Measurements from ENCODE around the gene INSRR.

Gene INSRR

GRCh38 chr1:156858959-156859522, at the start of gene INSRR:
Gene INSRR (minus strand): TSS chr1:156859117. CDS start chr1:156858621, 496 bp downstream.
- DNase-seq (ENCODE audit: low read depth): no peak

- DNase-seq (ENCODE audit: low read depth): no peak
Observed at GRCh38 chr1:156908541-156908940, 49.6 kb upstream of the INSRR start.

- no peak for DNase-seq (ENCODE audit: low read depth)
Observed at GRCh38 chr1:156906206-156906906, 47.4 kb upstream of the INSRR start.

GRCh38 chr1:156905651-156906050, 46.7 kb upstream of the INSRR start:
- no peak for DNase-seq (ENCODE audit: low read depth)

GRCh38 chr1:156905176-156905575, 46.3 kb upstream of the INSRR start:
- no peak for DNase-seq (ENCODE audit: low read depth)

- no peak for DNase-seq (ENCODE audit: low read depth)
Observed at GRCh38 chr1:156904187-156904959, 45.5 kb upstream of the INSRR start.

- no peak for DNase-seq (ENCODE audit: low read depth)
Observed at GRCh38 chr1:156903328-156904091, 44.6 kb upstream of the INSRR start.

- DNase-seq (ENCODE audit: low read depth): no peak
Observed at GRCh38 chr1:156901966-156902915, 43.3 kb upstream of the INSRR start.

- DNase-seq (ENCODE audit: low read depth): no peak
Observed at GRCh38 chr1:156901590-156901900, 42.6 kb upstream of the INSRR start.

GRCh38 chr1:156900896-156901589, 42.1 kb upstream of the INSRR start:
- DNase-seq (ENCODE audit: low read depth): no peak

GRCh38 chr1:156899956-156900718, 41.2 kb upstream of the INSRR start:
- DNase-seq (ENCODE audit: low read depth): no peak

GRCh38 chr1:156898971-156899664, 40.2 kb upstream of the INSRR start:
- DNase-seq (ENCODE audit: low read depth): no peak

GRCh38 chr1:156898161-156898566, 39.2 kb upstream of the INSRR start:
- no peak for DNase-seq (ENCODE audit: low read depth)

- no peak for DNase-seq (ENCODE audit: low read depth)
Observed at GRCh38 chr1:156897078-156897825, 38.3 kb upstream of the INSRR start.

GRCh38 chr1:156896490-156897033, 37.6 kb upstream of the INSRR start:
- no peak for DNase-seq (ENCODE audit: low read depth)

GRCh38 chr1:156895927-156896326, 37.0 kb upstream of the INSRR start:
- no peak for DNase-seq (ENCODE audit: low read depth)

GRCh38 chr1:156895455-156895812, 36.5 kb upstream of the INSRR start:
- DNase-seq (ENCODE audit: low read depth): no peak

- DNase-seq (ENCODE audit: low read depth): no peak
Observed at GRCh38 chr1:156894711-156895454, 36.0 kb upstream of the INSRR start.
